SK-N-MC (cell line): ENCODE measurements around the gene RIN3.

Experiments used
- EZH2 ChIP-seq: fragments of 200-600 bp; sonication (generic); IDR thresholded peaks from one replicate; pipeline ENCODE4 v1.6.1; 2017; ENCODE audit warnings: antibody characterized with exemption
- FOXP2 ChIP-seq: optimal IDR thresholded peaks from 2 replicates; pipeline ENCODE3; 2011; ENCODE audit warnings: mild to moderate bottlenecking, moderate library complexity; ENCODE audit not compliant: insufficient read depth; ENCODE audit errors: extremely low read length, control extremely low read depth
- POLR2AphosphoS5 ChIP-seq: IDR thresholded peaks from 2 replicates; pipeline ENCODE4 v1.6.1; 2012; ENCODE audit warnings: mild to moderate bottlenecking, low read depth, low read length, borderline replicate concordance

GRCh38 chr14:92654239-92654901 lies 140.8 kb downstream of the RIN3 start:
- TF ChIP-seq POLR2AphosphoS5 (no peak), EZH2 (no peak), FOXP2 (no peak)
